COLO668 (cell line): Measurements from ENCODE around the gene DCLRE1A.
"Not testable (repeated sequence)": the region's sequence is repeated elsewhere in the genome, so short reads cannot be mapped to it uniquely, and the experiment has no call there.

ENCODE experiments used
- DNase-seq: peaks from one replicate; lab custom pipeline; 2025; ENCODE audit not compliant: unreplicated experiment; lab: John Stamatoyannopoulos, UW

Gene DCLRE1A

DNA sequence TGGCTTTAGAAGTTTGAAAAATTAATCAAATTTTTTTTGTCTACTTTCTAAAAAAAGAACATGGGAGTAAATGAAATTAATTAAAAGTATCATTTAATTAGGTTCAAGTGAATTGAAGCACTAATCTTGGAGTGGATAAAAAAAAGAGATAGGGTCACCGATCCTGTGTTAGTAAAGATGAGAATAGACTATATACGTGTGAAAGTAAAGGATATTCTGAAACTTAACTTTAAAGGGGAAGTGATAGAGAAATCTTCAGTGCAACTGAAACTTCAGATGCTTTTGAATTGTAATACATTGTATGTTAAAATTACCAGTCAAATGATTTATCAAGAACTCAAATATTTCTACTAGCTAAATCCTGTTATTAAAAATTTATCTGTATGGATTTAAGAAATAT, 5.4 kb upstream of the DCLRE1A start:
- DNase-seq = no peak

DNA sequence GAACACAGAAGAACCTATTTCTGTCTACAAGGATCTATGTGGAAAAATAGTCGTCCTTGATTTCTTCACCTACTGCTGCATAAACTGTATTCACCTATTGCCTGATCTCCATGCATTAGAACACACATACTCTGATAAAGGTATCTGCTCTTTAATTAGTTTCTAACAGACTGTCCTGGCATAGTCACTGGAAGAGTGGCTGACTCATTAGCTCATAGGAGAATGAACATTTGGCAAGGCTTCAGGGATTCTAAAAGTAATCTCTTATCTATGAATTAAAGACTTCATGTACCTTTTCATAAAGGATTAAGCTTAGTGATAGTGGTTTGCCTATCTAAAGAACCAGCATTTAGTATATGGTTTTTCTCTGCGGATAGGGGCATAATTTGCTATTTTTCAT, 4.7 kb upstream of the DCLRE1A start:
- no peak for DNase-seq

DNA sequence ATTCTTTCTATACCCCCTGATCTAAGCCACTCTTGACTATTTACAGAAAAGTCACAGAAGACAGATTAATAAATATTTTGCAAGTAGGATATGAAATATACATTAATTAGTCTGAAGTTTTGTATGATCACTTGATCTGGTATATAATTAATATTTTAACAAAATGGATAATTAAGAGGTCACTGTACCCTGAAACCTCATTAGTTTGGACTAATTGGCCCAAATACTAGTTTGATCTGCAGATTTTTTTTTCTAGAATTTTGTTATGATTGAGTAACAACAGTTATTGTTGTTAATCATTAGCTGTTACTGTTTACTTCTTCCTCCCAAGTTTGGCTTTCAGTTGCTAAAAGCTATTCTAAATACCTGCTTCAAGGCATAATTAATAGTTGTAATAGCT, 3.3 kb upstream of the DCLRE1A start:
- DNase-seq = no peak

GRCh38 chr10:113856563-113856962, 2.7 kb upstream of the DCLRE1A start:
- no peak for DNase-seq

GRCh38 chr10:113854761-113855588, 1.1 kb upstream of the DCLRE1A start:
- peak; percentile 68 for DNase-seq

- no peak for DNase-seq
These were observed 287 bp downstream of the DCLRE1A start for GRCh38 chr10:113853578-113854012.

DNA sequence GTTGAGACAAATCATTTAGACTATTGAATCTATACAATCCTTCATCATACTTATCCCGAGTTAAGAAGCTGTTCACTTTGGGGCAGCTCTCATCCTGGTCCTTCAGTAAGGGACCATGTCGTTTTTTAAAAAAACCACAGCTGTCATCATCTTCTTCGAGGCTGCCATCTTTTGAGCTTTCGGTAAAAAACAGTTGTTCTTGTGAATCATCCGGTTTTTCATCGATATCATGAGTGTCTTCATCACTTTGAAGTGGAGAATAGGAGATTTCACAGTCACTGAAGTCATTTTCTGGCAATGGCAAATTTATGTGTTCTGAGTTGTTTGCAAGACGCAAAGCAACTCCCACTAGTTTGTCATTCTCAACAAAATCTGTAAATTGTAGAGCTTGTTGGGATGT, 3.9 kb downstream of the DCLRE1A start:
- no peak for DNase-seq

GRCh38 chr10:113849140-113849803, 4.6 kb downstream of the DCLRE1A start:
- no peak for DNase-seq

- DNase-seq = no peak
These were observed 7.8 kb downstream of the DCLRE1A start for GRCh38 chr10:113846036-113846435.

GRCh38 chr10:113843972-113844485, 9.9 kb downstream of the DCLRE1A start:
- DNase-seq = peak; percentile 19

GRCh38 chr10:113842171-113842570, 11.7 kb downstream of the DCLRE1A start:
- no peak for DNase-seq

- not testable (repeated sequence) for DNase-seq
These were observed 25.3 kb downstream of the DCLRE1A start for GRCh38 chr10:113828567-113828966.

- DNase-seq = no peak
These were observed 28.1 kb downstream of the DCLRE1A start for GRCh38 chr10:113825791-113826190.

GRCh38 chr10:113823389-113823788, 30.5 kb downstream of the DCLRE1A start:
- no peak for DNase-seq

GRCh38 chr10:113822174-113822573, 31.7 kb downstream of the DCLRE1A start:
- no peak for DNase-seq

GRCh38 chr10:113821306-113821705, 32.6 kb downstream of the DCLRE1A start:
- not testable (repeated sequence) for DNase-seq

GRCh38 chr10:113820507-113820906, 33.4 kb downstream of the DCLRE1A start:
- peak; percentile 0 for DNase-seq

DNA sequence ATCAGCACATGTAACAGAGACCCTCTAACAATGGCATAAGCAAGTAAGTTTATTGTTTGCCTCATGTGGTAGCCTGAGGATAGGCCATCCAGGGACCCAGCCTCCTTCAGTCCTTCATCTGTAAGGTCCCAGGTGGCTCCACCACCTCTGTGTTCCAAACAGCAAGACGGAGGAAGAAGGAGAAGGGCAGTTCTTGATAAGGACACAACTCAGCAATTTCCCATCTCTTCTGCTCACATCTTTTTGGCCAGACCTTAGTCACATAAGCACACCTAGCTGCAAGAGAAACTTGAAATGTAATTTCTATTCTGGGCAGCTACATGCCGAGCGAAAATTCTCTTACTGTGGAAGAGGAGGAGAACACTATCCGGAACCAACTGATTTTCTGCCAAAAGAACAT, 33.9 kb downstream of the DCLRE1A start:
- DNase-seq = no peak

- not testable (repeated sequence) for DNase-seq
These were observed 39.2 kb downstream of the DCLRE1A start for GRCh38 chr10:113814700-113815099.

GRCh38 chr10:113808168-113808567, 45.7 kb downstream of the DCLRE1A start:
- DNase-seq = no peak

DNA sequence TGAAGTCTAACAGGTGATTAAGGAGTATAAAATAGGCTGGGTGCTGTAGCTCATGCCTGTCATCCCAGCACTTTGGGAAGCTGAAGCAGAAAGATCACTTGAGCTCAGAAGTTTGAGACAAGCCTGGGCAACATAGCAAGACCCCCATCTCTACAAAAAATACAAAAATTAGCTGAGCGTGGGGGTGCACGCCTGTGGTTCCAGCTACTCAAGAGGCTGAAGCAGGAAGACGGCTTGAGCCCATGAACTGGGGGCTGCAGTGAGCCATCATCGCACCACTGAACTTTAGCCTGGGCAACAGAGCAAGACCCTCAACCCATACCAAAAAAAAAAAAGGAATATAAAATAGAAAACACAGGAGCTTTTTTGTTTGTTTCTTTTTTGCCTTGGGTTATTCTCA, 47.4 kb downstream of the DCLRE1A start:
- DNase-seq = no peak

DNA sequence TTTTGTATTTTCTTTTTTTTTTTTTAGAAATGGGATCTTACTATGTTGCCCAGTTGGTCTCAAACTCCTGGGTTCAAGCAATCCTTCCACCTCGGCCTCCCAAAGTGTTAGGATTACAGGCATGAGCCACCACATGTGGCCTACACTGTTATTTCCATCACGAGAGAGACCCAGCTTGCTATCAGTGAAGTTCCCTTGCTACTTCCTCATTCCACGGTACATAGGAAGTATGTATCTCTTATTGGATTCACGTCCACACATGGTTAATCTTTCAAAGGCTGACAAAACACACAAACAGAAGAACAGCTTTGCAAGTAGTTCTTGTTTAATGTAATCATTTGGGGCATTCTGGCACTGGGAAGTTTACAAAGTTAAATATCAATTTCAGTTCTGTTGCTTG, 50.9 kb downstream of the DCLRE1A start:
- DNase-seq = no peak
